HG03520 (cell line): ENCODE data around the gene TRAF3IP1.
"Not testable (repeated sequence)": the region's sequence is repeated elsewhere in the genome, so short reads cannot be mapped to it uniquely, and the experiment has no call there.

Source experiments
- ATAC-seq: cut with Tn5 transposase; IDR thresholded peaks from one replicate; pipeline ENCODE4 v1.9.1; 2021; ENCODE audit warnings: mild to moderate bottlenecking, moderate library complexity; ENCODE audit not compliant: unreplicated experiment

TRAF3IP1 gene

GRCh38 chr2:238338710-238339394 is 18.5 kb downstream of the TRAF3IP1 start:
- ATAC-seq = no peak

GRCh38 chr2:238339395-238339780 is 19.1 kb downstream of the TRAF3IP1 start:
- no peak for ATAC-seq

- no peak for ATAC-seq
Observed at GRCh38 chr2:238339814-238340213, 19.5 kb downstream of the TRAF3IP1 start.

GRCh38 chr2:238341536-238341935 is 21.2 kb downstream of the TRAF3IP1 start:
- ATAC-seq = no peak

GRCh38 chr2:238344035-238344434 is 23.7 kb downstream of the TRAF3IP1 start:
- no peak for ATAC-seq

- no peak for ATAC-seq
Observed at GRCh38 chr2:238344517-238344916, 24.2 kb downstream of the TRAF3IP1 start.

- ATAC-seq = no peak
Observed at GRCh38 chr2:238345297-238345968, 25.1 kb downstream of the TRAF3IP1 start.

GRCh38 chr2:238346544-238346943 is 26.2 kb downstream of the TRAF3IP1 start:
- no peak for ATAC-seq

GRCh38 chr2:238350150-238350897 is 30.0 kb downstream of the TRAF3IP1 start:
- ATAC-seq = no peak

- ATAC-seq = no peak
Observed at GRCh38 chr2:238351315-238351714, 31.0 kb downstream of the TRAF3IP1 start.

GRCh38 chr2:238352361-238352760 is 32.0 kb downstream of the TRAF3IP1 start:
- no peak for ATAC-seq

GRCh38 chr2:238358769-238359168 is 38.5 kb downstream of the TRAF3IP1 start:
- no peak for ATAC-seq

- ATAC-seq = no peak
Observed at GRCh38 chr2:238359403-238359802, 39.1 kb downstream of the TRAF3IP1 start.

GRCh38 chr2:238361877-238362276 is 41.6 kb downstream of the TRAF3IP1 start:
- no peak for ATAC-seq

- no peak for ATAC-seq
Observed at GRCh38 chr2:238362626-238363025, 42.3 kb downstream of the TRAF3IP1 start.

- no peak for ATAC-seq
Observed at GRCh38 chr2:238369591-238370040, 49.3 kb downstream of the TRAF3IP1 start.

- ATAC-seq = no peak
Observed at GRCh38 chr2:238370094-238370822, 49.9 kb downstream of the TRAF3IP1 start.

GRCh38 chr2:238370823-238371372 is 50.6 kb downstream of the TRAF3IP1 start:
- no peak for ATAC-seq

- not testable (repeated sequence) for ATAC-seq
Observed at GRCh38 chr2:238372277-238372676, 52.0 kb downstream of the TRAF3IP1 start.

- ATAC-seq = no peak
Observed at GRCh38 chr2:238376884-238377391, 56.6 kb downstream of the TRAF3IP1 start.
